Measurements from ENCODE around the gene MAPK14.

DNA sequence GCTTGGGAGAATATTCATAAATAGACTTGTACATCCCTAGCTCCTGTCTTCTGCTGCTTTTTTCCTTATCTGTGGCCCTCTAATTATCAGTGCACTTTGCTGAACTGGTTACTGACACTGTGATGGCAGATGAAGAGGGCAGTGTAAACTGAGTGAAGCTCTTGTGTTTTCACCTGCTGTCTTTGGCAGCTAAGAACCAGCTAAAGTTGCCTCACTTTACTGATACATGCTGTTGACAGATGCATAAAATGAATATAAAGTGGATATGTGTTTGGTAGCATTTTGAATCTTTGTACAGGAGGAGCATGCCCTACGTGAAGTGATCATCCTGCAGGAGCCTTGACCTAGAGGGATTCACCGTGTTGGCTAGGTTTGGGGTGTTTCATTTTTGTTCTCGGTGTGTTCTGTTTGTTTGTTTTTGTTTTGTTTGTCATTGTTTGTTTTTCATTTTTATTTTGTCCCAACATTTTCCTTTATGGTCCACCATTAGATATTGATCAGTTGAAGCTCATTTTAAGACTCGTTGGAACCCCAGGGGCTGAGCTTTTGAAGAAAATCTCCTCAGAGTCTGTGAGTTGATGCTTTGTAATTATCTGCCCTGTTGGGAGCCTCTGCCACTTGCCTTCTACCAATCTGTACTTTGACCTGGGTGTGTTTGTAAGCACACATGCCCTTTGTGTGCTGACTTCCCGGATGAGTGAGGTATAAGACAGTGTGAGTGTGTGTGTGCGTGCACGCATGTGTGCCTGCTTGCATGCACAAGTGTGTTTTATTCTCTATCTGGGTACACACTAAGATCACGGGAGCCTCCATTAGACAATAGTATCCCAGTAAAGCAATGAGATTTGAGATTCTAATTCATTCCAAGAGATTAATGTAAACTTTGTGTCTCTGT lies 68.1 kb downstream of the MAPK14 start:
- TF ChIP-seq, protein P1, sequence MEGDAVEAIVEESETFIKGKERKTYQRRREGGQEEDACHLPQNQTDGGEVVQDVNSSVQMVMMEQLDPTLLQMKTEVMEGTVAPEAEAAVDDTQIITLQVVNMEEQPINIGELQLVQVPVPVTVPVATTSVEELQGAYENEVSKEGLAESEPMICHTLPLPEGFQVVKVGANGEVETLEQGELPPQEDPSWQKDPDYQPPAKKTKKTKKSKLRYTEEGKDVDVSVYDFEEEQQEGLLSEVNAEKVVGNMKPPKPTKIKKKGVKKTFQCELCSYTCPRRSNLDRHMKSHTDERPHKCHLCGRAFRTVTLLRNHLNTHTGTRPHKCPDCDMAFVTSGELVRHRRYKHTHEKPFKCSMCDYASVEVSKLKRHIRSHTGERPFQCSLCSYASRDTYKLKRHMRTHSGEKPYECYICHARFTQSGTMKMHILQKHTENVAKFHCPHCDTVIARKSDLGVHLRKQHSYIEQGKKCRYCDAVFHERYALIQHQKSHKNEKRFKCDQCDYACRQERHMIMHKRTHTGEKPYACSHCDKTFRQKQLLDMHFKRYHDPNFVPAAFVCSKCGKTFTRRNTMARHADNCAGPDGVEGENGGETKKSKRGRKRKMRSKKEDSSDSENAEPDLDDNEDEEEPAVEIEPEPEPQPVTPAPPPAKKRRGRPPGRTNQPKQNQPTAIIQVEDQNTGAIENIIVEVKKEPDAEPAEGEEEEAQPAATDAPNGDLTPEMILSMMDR (IDR thresholded peaks at IDR 0.05; ENCODE audit: low read depth, low read length, poor library complexity, severe bottlenecking): no peak
- TF ChIP-seq EZH2phosphoT487 (IDR thresholded peaks at IDR 0.05; ENCODE audit: borderline replicate concordance, low read length): no peak
